Type B pancreatic cell (in vitro differentiated cells): ENCODE results near the gene WASF3. TPM values are rescaled to one million over a fixed set of nuclear protein-coding genes. Genes with fewer than 3 reads are reported as not detected.
"Not testable (repeated sequence)": the region's sequence is repeated elsewhere in the genome, so short reads cannot be mapped to it uniquely, and the experiment has no call there.

Experiments
- DNase-seq: peaks from one replicate; pipeline ENCODE4 v3.0.0; 2021; ENCODE audit warnings: mixed read lengths; ENCODE audit not compliant: unreplicated experiment; ENCODE audit errors: extremely low spot score
- H3K27ac Mint-ChIP-seq: 2 replicates; pipeline ENCODE4 v1.8.0; 2021; ENCODE audit warnings: mild to moderate bottlenecking, mixed read lengths
- H3K27me3 Mint-ChIP-seq: 2 replicates; pipeline ENCODE4 v1.8.0; 2021; ENCODE audit warnings: mixed read lengths
- H3K36me3 Mint-ChIP-seq: 2 replicates; pipeline ENCODE4 v1.8.0; 2021; ENCODE audit warnings: mixed read lengths
- H3K4me1 Mint-ChIP-seq: one replicate; pipeline ENCODE4 v1.8.0; 2021; ENCODE audit warnings: mixed read lengths; ENCODE audit not compliant: unreplicated experiment
- H3K4me3 Mint-ChIP-seq: 2 replicates; pipeline ENCODE4 v1.8.0; 2021; ENCODE audit warnings: mild to moderate bottlenecking, mixed read lengths
- H3K9me3 Mint-ChIP-seq: 2 replicates; pipeline ENCODE4 v1.8.0; 2021; ENCODE audit warnings: mixed read lengths
- total RNA-seq: library from RNA; stranded (reverse); gene quantifications from 2 replicates; pipeline ENCODE4 v1.2.1, GENCODE V29; 2021; ENCODE audit warnings: low replicate concordance
- TF ChIP-seq, protein P1 (sequence below): fragments of 200-600 bp; sonication (generic); conservative IDR thresholded peaks from 2 replicates; pipeline ENCODE4 v1.5.0; 2021; ENCODE audit warnings: antibody characterized with exemption, mild to moderate bottlenecking

WASF3 gene
- total RNA-seq, 1 donor from 2014 or later = 40.2 TPM

DNA sequence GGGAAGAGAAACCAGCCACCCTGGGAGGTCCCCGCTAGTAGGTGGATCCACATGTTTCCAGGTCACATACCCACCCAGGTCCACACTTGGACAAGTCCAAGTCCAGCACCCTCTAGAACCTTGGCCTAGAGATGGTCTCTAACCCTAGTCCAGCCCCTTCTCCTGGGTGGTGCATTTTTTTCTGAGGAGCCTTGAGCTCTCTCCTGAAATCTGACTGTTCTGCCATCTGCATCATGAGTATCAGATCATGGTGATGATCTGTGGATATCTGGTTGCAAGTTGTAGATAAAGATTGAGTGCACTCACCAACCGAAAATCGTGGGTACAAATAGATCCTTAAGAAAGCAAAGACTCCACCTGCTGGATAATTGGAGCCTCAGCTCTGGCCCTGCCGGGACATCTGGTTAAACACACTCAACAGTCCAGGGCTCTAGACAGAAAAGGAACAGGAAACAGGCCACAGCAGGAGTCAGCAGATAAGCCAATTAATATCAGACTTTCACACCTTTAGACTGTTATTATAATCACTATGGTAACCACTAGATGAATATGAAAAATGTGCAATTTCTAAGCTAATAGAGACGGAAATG lies 162.0 kb downstream of the WASF3 start:
- no peak overlapping the region for H3K4me3 Mint-ChIP-seq
- TF ChIP-seq, protein P1, sequence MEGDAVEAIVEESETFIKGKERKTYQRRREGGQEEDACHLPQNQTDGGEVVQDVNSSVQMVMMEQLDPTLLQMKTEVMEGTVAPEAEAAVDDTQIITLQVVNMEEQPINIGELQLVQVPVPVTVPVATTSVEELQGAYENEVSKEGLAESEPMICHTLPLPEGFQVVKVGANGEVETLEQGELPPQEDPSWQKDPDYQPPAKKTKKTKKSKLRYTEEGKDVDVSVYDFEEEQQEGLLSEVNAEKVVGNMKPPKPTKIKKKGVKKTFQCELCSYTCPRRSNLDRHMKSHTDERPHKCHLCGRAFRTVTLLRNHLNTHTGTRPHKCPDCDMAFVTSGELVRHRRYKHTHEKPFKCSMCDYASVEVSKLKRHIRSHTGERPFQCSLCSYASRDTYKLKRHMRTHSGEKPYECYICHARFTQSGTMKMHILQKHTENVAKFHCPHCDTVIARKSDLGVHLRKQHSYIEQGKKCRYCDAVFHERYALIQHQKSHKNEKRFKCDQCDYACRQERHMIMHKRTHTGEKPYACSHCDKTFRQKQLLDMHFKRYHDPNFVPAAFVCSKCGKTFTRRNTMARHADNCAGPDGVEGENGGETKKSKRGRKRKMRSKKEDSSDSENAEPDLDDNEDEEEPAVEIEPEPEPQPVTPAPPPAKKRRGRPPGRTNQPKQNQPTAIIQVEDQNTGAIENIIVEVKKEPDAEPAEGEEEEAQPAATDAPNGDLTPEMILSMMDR = peak; percentile 26
- H3K36me3 Mint-ChIP-seq = no peaks in the 10 kb centered on the region
- H3K4me1 Mint-ChIP-seq = no peaks in the 10 kb centered on the region
- DNase-seq = no peak
- H3K27me3 Mint-ChIP-seq = peaks cover 3% of the 10 kb centered on the region
- H3K9me3 Mint-ChIP-seq = no peaks in the 10 kb centered on the region
- H3K27ac Mint-ChIP-seq = no peak overlapping the region

DNA sequence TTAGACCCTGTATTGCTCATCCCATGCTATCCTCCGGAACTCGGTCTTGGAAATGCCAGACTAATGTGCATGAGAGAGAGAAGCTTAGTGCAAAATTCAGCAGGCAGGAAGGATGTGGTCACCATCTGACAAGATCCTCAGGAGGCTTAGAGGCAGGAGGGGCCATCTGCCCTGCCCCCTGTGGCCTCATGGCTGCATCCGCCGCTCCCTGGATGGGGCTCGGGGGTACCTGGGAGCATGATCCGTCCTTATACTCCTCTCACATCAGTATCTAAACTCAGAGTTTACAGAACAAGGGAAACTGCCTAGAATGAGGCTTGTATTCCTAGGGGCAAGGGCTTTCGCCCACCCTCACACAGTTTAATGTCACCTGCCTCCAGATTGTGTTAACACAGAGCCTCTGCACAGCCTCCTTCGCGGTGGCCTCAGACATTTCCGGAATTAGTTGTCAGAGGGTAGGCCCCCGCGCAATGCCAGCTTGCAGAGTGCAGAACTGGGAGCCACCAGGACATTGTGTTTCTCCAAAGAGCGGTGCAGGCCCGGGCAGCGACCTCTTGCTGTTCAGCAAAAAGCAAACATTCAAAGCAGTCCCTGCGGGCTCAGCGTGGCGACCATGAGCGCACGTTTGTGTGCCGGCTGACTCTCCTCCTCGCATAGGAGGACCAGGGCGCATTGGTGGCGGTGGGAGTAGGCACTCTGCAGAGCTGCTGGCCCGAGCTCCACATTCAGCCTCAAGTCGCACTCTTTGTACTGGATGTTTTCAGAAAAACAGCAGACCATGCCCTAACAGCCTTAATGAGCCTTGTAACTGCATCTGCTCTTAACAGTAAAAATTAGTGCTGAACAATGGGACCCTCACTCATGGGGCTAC lies 164.0 kb downstream of the WASF3 start:
- Mint-ChIP-seq H3K27ac (no peak overlapping the region), H3K27me3 (peaks cover 3% of the 10 kb centered on the region), H3K9me3 (no peaks in the 10 kb centered on the region), H3K4me1 (no peaks in the 10 kb centered on the region), H3K4me3 (no peak overlapping the region), H3K36me3 (no peaks in the 10 kb centered on the region)
- TF ChIP-seq, protein P1 = no peak
- peak; percentile 58 for DNase-seq

DNA sequence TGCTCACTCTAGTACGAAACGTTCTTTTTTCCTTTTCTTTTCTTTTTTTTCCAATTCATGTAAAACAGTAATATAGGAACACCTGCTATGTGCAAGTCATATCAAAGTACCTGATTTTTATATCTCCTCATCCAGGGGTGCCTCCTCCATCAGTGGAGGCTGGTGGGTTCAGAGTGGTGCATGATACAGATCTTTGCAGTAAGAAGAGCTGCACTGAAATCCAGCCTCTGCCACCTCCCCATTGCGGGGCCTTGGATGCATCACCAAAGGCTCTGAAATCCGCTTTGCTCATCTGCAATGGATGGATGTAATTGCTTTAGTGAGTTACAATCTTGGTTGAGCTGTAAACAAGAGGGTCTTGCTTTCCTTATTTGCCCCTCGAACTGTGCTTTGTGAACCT lies 164.8 kb downstream of the WASF3 start:
- TF ChIP-seq, protein P1 = no peak
- Mint-ChIP-seq H3K27me3 (peaks cover 3% of the 10 kb centered on the region), H3K36me3 (no peaks in the 10 kb centered on the region), H3K4me3 (no peak overlapping the region), H3K9me3 (no peaks in the 10 kb centered on the region), H3K27ac (no peak overlapping the region), H3K4me1 (no peaks in the 10 kb centered on the region)
- peak; percentile 22 for DNase-seq

DNA sequence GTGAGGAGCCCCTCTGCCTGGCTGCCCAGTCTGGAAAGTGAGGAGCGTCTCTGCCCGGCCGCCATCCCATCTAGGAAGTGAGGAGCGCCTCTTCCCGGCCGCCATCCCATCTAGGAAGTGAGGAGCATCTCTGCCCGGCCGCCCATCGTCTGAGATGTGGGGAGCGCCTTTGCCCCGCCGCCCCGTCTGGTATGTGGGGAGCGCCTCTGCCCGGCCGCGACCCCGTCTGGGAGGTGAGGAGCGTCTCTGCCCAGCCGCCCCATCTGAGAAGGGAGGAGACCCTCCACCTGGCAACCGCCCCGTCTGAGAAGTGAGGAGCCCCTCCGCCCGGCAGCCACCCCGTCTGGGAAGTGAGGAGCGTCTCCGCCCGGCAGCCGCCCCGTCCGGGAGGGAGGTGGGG lies 166.1 kb downstream of the WASF3 start:
- DNase-seq = peak; percentile 40
- H3K4me3 Mint-ChIP-seq, H3K4me1 Mint-ChIP-seq, H3K27ac Mint-ChIP-seq, H3K9me3 Mint-ChIP-seq, H3K36me3 Mint-ChIP-seq: not testable (repeated sequence)
- peaks cover 11% of the 10 kb centered on the region for H3K27me3 Mint-ChIP-seq

DNA sequence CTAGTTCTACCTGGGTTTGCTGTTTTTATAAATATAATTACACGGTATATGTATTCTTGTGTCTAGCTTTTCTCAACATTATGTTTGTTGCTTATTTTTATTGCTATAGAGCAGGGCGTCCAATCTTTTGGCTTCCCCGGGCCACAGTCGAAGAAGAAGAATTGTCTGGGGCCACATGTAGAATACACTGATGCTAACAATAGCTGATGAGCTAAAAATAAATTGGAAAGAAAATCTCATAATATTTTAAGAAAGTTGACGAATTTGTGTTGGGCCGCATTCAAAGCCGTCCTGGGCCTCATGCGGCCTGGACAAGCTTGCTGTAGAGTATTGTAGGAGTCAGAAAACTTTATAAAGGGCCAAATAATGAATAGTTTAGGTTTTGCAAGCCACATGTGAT lies 169.2 kb downstream of the WASF3 start:
- Mint-ChIP-seq H3K9me3 (peaks cover 5% of the 10 kb centered on the region), H3K36me3 (no peaks in the 10 kb centered on the region), H3K27me3 (peaks cover 25% of the 10 kb centered on the region), H3K27ac (no peak overlapping the region), H3K4me1 (no peaks in the 10 kb centered on the region), H3K4me3 (no peak overlapping the region)
- TF ChIP-seq, protein P1 = no peak
- DNase-seq = peak; percentile 11

DNA sequence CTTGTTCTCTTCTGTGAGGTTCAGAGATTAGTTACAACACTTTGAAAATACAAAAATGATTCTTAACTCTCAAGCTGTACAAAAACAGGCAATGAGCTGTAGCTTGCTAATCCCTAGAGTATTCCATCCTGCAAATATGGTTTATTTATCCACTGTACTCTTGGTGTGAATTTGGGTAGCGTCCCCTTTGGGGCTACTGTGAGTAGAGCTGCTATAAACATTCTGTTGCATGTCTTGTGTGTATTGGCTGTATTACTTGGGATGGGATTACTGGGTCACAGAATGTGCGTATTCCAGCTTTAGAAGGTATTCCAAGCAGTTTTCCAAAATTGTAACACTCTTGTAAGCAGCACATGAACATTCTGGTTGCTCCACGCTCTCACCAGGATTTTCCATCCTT lies 169.6 kb downstream of the WASF3 start:
- H3K4me1 Mint-ChIP-seq = no peaks in the 10 kb centered on the region
- peaks cover 29% of the 10 kb centered on the region for H3K27me3 Mint-ChIP-seq
- no peak for DNase-seq
- TF ChIP-seq, protein P1 = no peak
- H3K9me3 Mint-ChIP-seq = peaks cover 5% of the 10 kb centered on the region
- no peak overlapping the region for H3K27ac Mint-ChIP-seq
- H3K36me3 Mint-ChIP-seq = no peaks in the 10 kb centered on the region
- H3K4me3 Mint-ChIP-seq = no peak overlapping the region
